Activated CD8-positive, alpha-beta memory T cell treated with anti-CD3 and anti-CD28 coated beads, Interleukin-2, amount 10 ng/mL, durations not matched to agents 7 days and 5 days (primary cell): ENCODE results near the gene CMKLR1. TPM values are rescaled to one million over a fixed set of nuclear protein-coding genes. Genes with fewer than 3 reads are reported as not detected.

Experiments used
- total RNA-seq, 2 experiments: library from RNA; stranded (reverse); gene quantifications; one replicate each; pipeline ENCODE4 v1.2.3, GENCODE V29; 2021

Gene CMKLR1
- total RNA-seq, 2 experiments from 2014 or later, result not detected

Other genes starting within 250 kb of the CMKLR1 start
- gene WSCD2, start 210.0 kb downstream of the CMKLR1 start, total RNA-seq, result not detected
- gene FICD, start 176.0 kb upstream of the CMKLR1 start, total RNA-seq, result 1 to 10 TPM; 5.8 to 6.1 TPM
- 10 to 100 TPM; 81.2 to 99.7 TPM for gene SART3, start 221.9 kb upstream of the CMKLR1 start, total RNA-seq
- gene ISCU, start 223.3 kb upstream of the CMKLR1 start, total RNA-seq, result 10 to 100 TPM; 64.2 to 86.9 TPM